K562 (cell line): Measurements from ENCODE around the gene ZMPSTE24. TPM values are rescaled to one million over a fixed set of nuclear protein-coding genes. Genes with fewer than 3 reads are reported as not detected.

Experiments used
- BMI1 ChIP-seq: fragments of 150-350 bp; IDR thresholded peaks from 2 replicates; pipeline ENCODE4 v1.6.1; 2014; ENCODE audit warnings: low read length
- MCM7 ChIP-seq, 2 experiments: fragments of 450-650 bp; IDR thresholded peaks; 2 replicates each; pipeline ENCODE4 v1.6.1; 2016 to 2018
- REST ChIP-seq, 2 experiments: fragments of 450-650 bp; formaldehyde crosslinking in 1 of 2; IDR thresholded peaks; 2 replicates each; pipeline versions ENCODE4 v1.4.0 to v1.6.1; 2014 to 2020; ENCODE audit warnings: mild to moderate bottlenecking in 2 of 2, borderline replicate concordance in 1 of 2, low read depth in 1 of 2
- polyA plus RNA-seq, 8 experiments: library from polyadenylated mRNA; depleted of rRNA in 4 of 8; stranded (reverse) in 5 of 8; unstranded in 3 of 8; fragments of >200 nt; fragmentation: Nextera tagmentation in 2 of 8; fragmentation: Illumina TruSeq in 1 of 8; extraction: Ambion mirVana in 2 of 8; extraction: Trizol in 1 of 8; gene quantifications; 2 replicates each; pipeline versions ENCODE4 v1.2.1 to v1.2.3, GENCODE V29; 2011 to 2014; ENCODE audit warnings: inconsistent platforms in 1 of 8, missing spikeins in 1 of 8
- total RNA-seq, 7 experiments: library from RNA; depleted of rRNA in 6 of 7; stranded (reverse); fragments of >200 nt in 6 of 7; fragmentation: Illumina TruSeq in 2 of 7; extraction: Trizol in 2 of 7; gene quantifications; 2 replicates each; pipeline versions ENCODE4 v1.2.1 to v1.2.3, GENCODE V29; 2011 to 2021; ENCODE audit warnings: low replicate concordance in 1 of 7

The ZMPSTE24 gene
- total and polyA plus RNA-seq, 9 of the 15 experiments (the other 6 are each of a cell fraction or from before 2014, with no cell fraction given) = 30.7 to 75.9 (median 64.3) TPM

- TF ChIP-seq REST (IDR thresholded peaks at IDR 0.05; ENCODE audit: borderline replicate concordance) (no peak), REST (CRISPR knock-in tag; IDR thresholded peaks at IDR 0.05; ENCODE audit: low read depth) (no peak), BMI1 (no peak), MCM7 (IDR thresholded peaks at IDR 0.05) (no peak)
Observed at GRCh38 chr1:40339420-40340323, 81.6 kb downstream of the ZMPSTE24 start (continued).
